NCI-H146 (cell line): Measurements from ENCODE around the gene C21orf58.

ENCODE experiments used
- DNase-seq: peaks from one replicate; lab custom pipeline; 2025; lab: John Stamatoyannopoulos, UW

Gene C21orf58

DNA sequence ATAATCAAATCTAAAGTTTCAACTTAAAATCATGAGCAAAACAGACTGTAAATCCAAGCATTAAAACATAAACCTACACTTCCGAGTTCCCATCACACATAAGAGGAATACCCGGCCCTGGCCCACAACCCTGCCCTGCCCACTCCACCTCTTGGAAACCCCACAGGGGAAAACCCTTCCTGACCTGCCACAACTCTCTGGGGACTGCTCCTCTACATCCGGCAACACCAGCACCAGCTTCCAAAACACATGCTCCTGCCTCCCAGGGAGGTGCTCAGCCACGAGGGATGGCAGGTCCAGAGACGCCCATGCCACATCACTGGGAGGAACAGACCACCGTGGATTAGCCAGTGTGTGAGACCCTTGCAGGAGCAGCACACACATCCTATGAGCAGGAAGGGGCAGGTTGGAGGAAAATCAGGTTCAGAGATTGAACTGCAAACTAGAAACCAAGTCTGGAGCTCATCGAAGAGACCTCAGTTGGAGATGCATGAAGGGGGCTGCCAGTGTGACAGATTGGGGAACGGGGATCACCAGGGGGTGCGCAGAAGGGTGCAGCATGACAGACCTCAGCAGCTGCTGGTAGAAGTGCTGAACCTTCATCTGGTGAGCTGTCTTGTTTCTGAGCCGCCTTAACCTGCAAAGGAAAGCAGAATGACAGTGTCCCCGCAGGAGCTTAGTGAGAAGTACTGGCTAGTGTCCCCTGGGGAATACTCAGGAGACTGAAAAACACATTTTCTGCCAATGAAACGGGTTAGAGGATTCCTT is 69.3 kb downstream of the C21orf58 start:
- no peak for DNase-seq

DNA sequence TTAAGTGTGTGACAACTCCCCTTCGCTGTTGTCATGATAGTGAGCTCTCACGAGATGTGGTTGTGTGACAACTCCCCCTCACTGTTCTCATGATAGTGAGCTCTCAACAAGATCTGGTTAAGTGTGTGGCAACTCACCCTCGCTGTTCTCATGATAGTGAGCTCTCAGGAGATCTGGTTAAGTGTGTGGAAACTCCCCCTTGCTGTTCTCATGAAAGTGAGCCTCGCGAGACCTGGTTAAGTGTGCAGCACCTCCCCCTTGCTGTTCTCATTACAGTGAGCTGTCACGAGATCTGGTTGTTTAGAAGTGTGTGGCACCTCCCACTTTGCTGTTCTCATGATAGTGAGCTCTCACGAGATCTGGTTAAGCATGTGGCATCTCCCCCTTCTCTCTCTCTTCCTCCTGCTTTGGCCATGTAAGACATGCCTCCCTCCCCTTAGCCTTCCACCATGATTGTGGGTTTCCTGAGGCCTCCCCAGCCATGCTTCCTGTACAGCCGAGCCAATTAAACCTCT is 70.0 kb downstream of the C21orf58 start:
- DNase-seq = no peak

GRCh38 chr21:46252840-46253239 is 70.8 kb downstream of the C21orf58 start:
- DNase-seq = no peak
